Uterus (tissue), 2 donors: ENCODE data around the gene IFIT5.

Source experiments
- POLR2A ChIP-seq, 2 donors: fragments of 450-650 bp; IDR thresholded peaks; one replicate each; pipeline ENCODE4 v1.6.1; 2016; ENCODE audit warnings: antibody characterized with exemption in 2 of 2, mild to moderate bottlenecking in 1 of 2, moderate library complexity in 1 of 2
- TF ChIP-seq, protein P1 (sequence below), 4 experiments: fragments of 200-600 bp in 2 of 4; fragments of 450-650 bp in 2 of 4; sonication (generic) in 2 of 4; IDR thresholded peaks; one replicate each; pipeline ENCODE4 v1.5.1; 2016 to 2019; ENCODE audit warnings: antibody characterized with exemption in 4 of 4, mild to moderate bottlenecking in 2 of 4, moderate library complexity in 1 of 4

DNA sequence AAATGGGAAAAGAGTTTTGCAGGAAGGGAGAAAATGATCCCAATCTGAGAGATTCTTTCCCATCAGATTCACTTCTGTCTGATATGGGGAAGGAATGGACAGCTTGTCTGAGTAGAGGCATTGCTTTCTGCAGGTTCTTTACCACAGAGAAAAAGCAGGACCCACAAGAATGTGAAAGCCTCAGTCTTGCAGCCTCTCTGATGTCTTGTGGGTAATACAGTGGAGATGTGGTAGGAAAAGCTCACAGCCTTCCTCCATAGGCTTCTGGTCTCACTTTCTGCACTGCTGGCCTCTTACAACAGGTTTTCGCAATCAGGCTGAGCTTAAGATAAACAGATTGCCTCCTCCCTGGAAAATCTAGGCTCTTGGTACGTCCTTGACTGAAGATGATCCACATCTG lies 21.4 kb upstream of the IFIT5 start:
- TF ChIP-seq, protein P1, sequence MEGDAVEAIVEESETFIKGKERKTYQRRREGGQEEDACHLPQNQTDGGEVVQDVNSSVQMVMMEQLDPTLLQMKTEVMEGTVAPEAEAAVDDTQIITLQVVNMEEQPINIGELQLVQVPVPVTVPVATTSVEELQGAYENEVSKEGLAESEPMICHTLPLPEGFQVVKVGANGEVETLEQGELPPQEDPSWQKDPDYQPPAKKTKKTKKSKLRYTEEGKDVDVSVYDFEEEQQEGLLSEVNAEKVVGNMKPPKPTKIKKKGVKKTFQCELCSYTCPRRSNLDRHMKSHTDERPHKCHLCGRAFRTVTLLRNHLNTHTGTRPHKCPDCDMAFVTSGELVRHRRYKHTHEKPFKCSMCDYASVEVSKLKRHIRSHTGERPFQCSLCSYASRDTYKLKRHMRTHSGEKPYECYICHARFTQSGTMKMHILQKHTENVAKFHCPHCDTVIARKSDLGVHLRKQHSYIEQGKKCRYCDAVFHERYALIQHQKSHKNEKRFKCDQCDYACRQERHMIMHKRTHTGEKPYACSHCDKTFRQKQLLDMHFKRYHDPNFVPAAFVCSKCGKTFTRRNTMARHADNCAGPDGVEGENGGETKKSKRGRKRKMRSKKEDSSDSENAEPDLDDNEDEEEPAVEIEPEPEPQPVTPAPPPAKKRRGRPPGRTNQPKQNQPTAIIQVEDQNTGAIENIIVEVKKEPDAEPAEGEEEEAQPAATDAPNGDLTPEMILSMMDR (IDR thresholded peaks at IDR 0.05): no peak
- no peak for TF ChIP-seq POLR2A (IDR thresholded peaks at IDR 0.05)
